Left kidney (tissue), 2 donors: ENCODE measurements around the gene TRAPPC8. TPM values are rescaled to one million over a fixed set of nuclear protein-coding genes. Genes with fewer than 3 reads are reported as not detected.

Source experiments
- DNase-seq: peaks from one replicate; pipeline ENCODE4 v3.0.0-alpha.2; 2013
- polyA plus RNA-seq: library from polyadenylated mRNA; unstranded; fragments of 120-200 nt; gene quantifications from one replicate; pipeline ENCODE4 v1.2.1, GENCODE V29; 2013; ENCODE audit not compliant: insufficient read length

TRAPPC8 gene
- polyA plus RNA-seq, 1 donor = 74.9 TPM

GRCh38 chr18:31793531-31793930 is 149.4 kb downstream of the TRAPPC8 start:
- no peak for DNase-seq

GRCh38 chr18:31792580-31792911 is 150.4 kb downstream of the TRAPPC8 start:
- DNase-seq = no peak

GRCh38 chr18:31791817-31792579 is 150.9 kb downstream of the TRAPPC8 start:
- DNase-seq = no peak

- no peak for DNase-seq
Observed at GRCh38 chr18:31789409-31789808, 153.5 kb downstream of the TRAPPC8 start.

- no peak for DNase-seq
Observed at GRCh38 chr18:31783059-31783458, 159.9 kb downstream of the TRAPPC8 start.

Other genes starting within 250 kb of the TRAPPC8 start
- gene SLC25A52, start 182.2 kb downstream of the TRAPPC8 start, polyA plus RNA-seq = 0.67 TPM
- 2.7 TPM for gene RNF125, start 75.7 kb upstream of the TRAPPC8 start, polyA plus RNA-seq
- 71.9 TPM for gene RNF138, start 148.7 kb upstream of the TRAPPC8 start, polyA plus RNA-seq
- gene MEP1B, start 246.9 kb upstream of the TRAPPC8 start, polyA plus RNA-seq = 0.18 TPM